ENCODE results near the gene ADGRE3.

Gene ADGRE3

DNA sequence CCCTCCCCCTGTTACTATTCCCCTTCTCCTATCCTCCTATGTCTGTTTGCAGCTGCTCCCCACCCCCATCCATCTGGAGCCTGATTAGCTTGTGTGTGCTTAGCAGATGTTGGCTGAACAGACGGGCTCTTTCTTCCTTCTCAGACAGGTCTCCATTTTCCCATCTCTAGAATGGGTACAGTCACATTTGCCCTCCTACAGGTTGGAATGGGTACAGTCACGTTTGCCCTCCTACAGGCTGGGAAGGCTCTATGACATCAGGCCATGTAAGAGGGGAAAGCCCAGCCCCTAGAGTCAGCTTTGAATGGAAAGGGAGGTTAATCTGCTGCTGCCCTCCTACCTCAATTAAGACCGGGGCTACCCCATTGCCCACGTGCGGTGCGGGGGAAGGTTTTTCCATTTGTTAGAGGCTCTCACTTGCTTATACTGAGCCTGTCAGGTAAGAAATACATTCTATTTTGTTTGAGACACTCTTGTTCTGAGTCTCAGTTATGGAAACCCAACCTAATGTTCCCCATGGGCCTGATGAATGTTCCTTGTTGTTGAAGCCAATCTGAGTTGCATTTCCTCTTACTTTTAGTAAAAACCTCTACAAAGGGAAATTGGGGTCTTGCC lies 93.9 kb downstream of the ADGRE3 start:
- no peak overlapping the region for H3K4me3 ChIP-seq (ENCODE audit: control insufficient read depth, low read depth, low read length)
- DNase-seq (ENCODE audit: low read depth), result no peak
- TF ChIP-seq, protein P1, sequence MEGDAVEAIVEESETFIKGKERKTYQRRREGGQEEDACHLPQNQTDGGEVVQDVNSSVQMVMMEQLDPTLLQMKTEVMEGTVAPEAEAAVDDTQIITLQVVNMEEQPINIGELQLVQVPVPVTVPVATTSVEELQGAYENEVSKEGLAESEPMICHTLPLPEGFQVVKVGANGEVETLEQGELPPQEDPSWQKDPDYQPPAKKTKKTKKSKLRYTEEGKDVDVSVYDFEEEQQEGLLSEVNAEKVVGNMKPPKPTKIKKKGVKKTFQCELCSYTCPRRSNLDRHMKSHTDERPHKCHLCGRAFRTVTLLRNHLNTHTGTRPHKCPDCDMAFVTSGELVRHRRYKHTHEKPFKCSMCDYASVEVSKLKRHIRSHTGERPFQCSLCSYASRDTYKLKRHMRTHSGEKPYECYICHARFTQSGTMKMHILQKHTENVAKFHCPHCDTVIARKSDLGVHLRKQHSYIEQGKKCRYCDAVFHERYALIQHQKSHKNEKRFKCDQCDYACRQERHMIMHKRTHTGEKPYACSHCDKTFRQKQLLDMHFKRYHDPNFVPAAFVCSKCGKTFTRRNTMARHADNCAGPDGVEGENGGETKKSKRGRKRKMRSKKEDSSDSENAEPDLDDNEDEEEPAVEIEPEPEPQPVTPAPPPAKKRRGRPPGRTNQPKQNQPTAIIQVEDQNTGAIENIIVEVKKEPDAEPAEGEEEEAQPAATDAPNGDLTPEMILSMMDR (conservative IDR thresholded peaks at IDR 0.05; ENCODE audit: control insufficient read depth, insufficient read depth, low read depth, low read length), result no peak

GRCh38 chr19:14577885-14578427 lies 96.7 kb downstream of the ADGRE3 start:
- TF ChIP-seq, protein P1 (conservative IDR thresholded peaks at IDR 0.05; ENCODE audit: control insufficient read depth, insufficient read depth, low read depth, low read length), result no peak
- no peak for DNase-seq (ENCODE audit: low read depth)
- no peak overlapping the region for H3K4me3 ChIP-seq (ENCODE audit: control insufficient read depth, low read depth, low read length)

- H3K4me3 ChIP-seq (ENCODE audit: control insufficient read depth, low read depth, low read length), result no peak overlapping the region
- DNase-seq (ENCODE audit: low read depth), result no peak
- TF ChIP-seq, protein P1 (conservative IDR thresholded peaks at IDR 0.05; ENCODE audit: control insufficient read depth, insufficient read depth, low read depth, low read length), result no peak
Observed at GRCh38 chr19:14577264-14577663, 97.4 kb downstream of the ADGRE3 start.

DNA sequence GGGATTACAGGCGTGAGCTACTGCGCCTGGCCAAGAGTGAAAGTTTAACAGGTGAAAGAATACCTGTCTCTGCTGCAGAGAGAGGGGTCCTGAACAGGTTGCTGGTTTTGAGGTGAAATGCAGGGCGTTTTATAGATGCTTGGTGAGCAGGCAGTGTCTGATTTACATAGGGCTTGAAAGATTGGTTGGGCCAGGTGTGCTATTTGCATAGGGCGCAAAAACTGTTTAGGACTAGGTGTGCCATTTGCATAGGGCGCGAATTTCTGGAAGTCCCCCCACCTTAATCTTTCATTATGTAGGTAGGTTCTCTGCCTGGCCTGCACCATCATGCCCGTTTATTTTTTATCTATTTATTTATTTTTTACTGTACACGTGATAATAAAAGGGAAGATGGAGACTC lies 98.3 kb downstream of the ADGRE3 start:
- no peak for DNase-seq (ENCODE audit: low read depth)
- no peak overlapping the region for H3K4me3 ChIP-seq (ENCODE audit: control insufficient read depth, low read depth, low read length)
- TF ChIP-seq, protein P1 (conservative IDR thresholded peaks at IDR 0.05; ENCODE audit: control insufficient read depth, insufficient read depth, low read depth, low read length), result no peak

DNA sequence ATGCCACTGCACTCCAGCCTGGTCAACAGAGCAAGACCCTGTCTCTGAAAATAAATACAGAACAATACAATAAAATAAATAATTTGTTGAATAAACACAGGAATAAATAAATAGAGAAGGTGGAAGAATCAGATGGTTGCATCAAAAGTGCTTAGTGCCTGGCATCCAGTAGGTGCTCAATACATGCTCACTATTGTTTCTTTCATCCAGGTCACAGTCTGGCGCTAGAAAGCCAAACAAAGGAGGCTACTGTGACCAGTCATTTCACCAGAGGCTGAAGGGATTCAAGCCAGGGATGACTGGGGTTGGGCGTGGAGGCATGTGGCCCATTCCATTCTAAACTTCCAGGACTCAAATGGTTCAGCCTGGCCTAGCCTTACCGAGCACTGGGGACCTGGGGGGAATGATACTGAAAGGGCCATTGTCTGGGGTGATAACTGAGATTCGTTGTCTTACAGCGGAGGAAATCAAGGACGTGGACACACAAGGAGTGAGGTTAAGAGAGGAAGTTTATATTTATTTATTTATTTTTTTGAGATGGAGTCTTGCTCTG lies 99.1 kb downstream of the ADGRE3 start:
- no peak overlapping the region for H3K4me3 ChIP-seq (ENCODE audit: control insufficient read depth, low read depth, low read length)
- DNase-seq (ENCODE audit: low read depth), result no peak
- TF ChIP-seq, protein P1 (conservative IDR thresholded peaks at IDR 0.05; ENCODE audit: control insufficient read depth, insufficient read depth, low read depth, low read length), result no peak

DNA sequence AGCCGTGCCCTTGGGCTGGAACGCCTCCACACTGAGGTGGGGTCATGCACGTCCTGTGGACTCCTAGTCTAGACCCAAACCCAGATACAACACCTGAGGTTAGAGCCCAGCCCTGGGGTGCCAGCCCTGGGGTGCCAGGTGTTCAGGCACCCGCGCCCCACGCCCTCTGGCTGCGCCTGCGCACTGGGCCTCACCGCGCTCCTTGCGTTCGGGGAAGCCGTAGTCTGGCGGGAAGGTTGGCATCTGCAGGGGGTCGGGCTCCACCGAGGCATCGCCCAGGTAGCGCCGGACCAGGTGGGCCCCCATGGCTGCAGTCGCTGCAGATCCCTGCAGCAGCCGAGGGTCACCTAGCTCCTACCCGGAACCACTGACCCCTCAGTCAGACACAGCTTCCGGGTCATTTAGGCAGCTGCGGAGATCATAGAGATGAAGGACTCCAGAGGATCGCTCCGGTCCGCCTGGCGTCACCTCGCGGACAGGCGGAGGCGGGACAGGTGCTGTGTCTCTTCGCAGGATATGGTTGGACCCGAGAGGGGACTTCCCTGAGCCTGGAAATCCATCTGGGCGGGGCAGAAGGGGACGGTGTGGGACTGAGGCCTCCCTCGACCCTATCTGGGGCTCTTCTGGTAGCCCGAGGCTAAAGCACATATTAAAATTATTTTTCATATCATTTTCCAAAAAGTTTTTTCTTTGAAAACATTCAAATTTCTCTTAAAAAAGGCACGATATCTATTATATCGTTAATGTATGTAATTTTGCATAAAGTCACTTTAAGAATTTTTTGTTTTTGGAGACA lies 102.8 kb downstream of the ADGRE3 start, which contains the start of gene NDUFB7:
TSS of gene NDUFB7 (minus strand) at position 372 of the 796 bp plus-strand sequence. CDS start at position 306, 66 bp downstream.
- peak within 1 kb of the TSS; percentile 96 for H3K4me3 ChIP-seq (ENCODE audit: control insufficient read depth, low read depth, low read length)
- TF ChIP-seq, protein P1 (conservative IDR thresholded peaks at IDR 0.05; ENCODE audit: control insufficient read depth, insufficient read depth, low read depth, low read length), result peak; percentile 57
- DNase-seq (ENCODE audit: low read depth), result peak; percentile 96
